ENCODE results near the gene TMEM203. TPM values are rescaled to one million over a fixed set of nuclear protein-coding genes. Genes with fewer than 3 reads are reported as not detected.
A peak's percentile ranks its signal among the peaks of the same experiment; 100 is the strongest.

Gene TMEM203
- total and polyA plus RNA-seq, 2 of the 4 experiments (the other 2 are of a cell fraction): 18.8 to 40.6 TPM

DNA sequence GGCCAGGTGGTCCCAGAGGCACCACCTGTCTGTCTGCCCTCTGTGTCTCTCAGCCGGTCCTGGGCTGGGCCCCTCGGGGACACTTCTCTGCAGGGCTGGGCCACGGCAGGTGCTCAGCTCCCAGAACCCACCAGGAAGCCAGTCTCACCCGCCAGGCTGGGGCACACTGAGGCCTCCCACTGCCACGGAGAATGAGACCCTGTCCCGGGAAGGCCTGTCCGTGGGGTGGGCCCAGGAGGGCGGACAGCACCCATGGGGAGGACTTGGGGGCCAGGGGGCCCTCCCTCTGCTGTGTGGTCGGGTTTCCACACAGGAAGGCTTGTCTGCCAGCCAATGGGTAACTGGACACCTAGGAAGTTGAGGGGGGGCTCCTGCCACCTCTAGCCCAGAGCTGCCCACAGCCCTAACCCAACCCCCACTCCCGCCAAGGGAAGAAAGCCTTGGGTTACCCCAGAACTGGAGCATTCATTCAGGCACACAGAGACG, 31.5 kb upstream of the TMEM203 start:
- no peak overlapping the region for H2BK20ac ChIP-seq (ENCODE audit: low read depth, low read length)
- no TSS peak for BruUV-seq (replicated peaks)
- TF ChIP-seq RFX5 (IDR thresholded peaks at IDR 0.05; ENCODE audit: low read depth, low read length) (no peak), POLR2A (IDR thresholded peaks at IDR 0.05; ENCODE audit: low read depth, low read length) (no peak), MAFK (IDR thresholded peaks at IDR 0.05; ENCODE audit: low read depth, low read length) (no peak), NFE2L2 (IDR thresholded peaks at IDR 0.05; ENCODE audit: low read depth, low read length) (no peak), CHD1 (IDR thresholded peaks at IDR 0.05; ENCODE audit: low read depth, low read length) (no peak), MXI1 (IDR thresholded peaks at IDR 0.05; ENCODE audit: borderline replicate concordance, low read depth, low read length) (no peak), BHLHE40 (IDR thresholded peaks at IDR 0.05; ENCODE audit: low read depth, low read length) (no peak), SMC3 (IDR thresholded peaks at IDR 0.05; ENCODE audit: low read depth, low read length) (no peak), RCOR1 (IDR thresholded peaks at IDR 0.05; ENCODE audit: insufficient replicate concordance, low read length) (no peak), MAZ (IDR thresholded peaks at IDR 0.05; ENCODE audit: borderline replicate concordance, low read depth, low read length) (no peak), RAD21 (IDR thresholded peaks at IDR 0.05; ENCODE audit: low read length) (no peak), FOS (IDR thresholded peaks at IDR 0.05; ENCODE audit: low read depth, low read length) (no peak), ELK1 (IDR thresholded peaks at IDR 0.05; ENCODE audit: borderline replicate concordance, low read depth, low read length) (no peak), CEBPB (IDR thresholded peaks at IDR 0.05; ENCODE audit: low read depth, low read length) (no peak)
- TF ChIP-seq, protein P1, sequence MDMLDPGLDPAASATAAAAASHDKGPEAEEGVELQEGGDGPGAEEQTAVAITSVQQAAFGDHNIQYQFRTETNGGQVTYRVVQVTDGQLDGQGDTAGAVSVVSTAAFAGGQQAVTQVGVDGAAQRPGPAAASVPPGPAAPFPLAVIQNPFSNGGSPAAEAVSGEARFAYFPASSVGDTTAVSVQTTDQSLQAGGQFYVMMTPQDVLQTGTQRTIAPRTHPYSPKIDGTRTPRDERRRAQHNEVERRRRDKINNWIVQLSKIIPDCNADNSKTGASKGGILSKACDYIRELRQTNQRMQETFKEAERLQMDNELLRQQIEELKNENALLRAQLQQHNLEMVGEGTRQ (IDR thresholded peaks at IDR 0.05; ENCODE audit: low read depth, low read length): no peak
- TF ChIP-seq, protein P2, sequence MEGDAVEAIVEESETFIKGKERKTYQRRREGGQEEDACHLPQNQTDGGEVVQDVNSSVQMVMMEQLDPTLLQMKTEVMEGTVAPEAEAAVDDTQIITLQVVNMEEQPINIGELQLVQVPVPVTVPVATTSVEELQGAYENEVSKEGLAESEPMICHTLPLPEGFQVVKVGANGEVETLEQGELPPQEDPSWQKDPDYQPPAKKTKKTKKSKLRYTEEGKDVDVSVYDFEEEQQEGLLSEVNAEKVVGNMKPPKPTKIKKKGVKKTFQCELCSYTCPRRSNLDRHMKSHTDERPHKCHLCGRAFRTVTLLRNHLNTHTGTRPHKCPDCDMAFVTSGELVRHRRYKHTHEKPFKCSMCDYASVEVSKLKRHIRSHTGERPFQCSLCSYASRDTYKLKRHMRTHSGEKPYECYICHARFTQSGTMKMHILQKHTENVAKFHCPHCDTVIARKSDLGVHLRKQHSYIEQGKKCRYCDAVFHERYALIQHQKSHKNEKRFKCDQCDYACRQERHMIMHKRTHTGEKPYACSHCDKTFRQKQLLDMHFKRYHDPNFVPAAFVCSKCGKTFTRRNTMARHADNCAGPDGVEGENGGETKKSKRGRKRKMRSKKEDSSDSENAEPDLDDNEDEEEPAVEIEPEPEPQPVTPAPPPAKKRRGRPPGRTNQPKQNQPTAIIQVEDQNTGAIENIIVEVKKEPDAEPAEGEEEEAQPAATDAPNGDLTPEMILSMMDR (conservative IDR thresholded peaks at IDR 0.05; ENCODE audit: low read depth, low read length): no peak
- H4K8ac ChIP-seq (ENCODE audit: low read depth in 2 of 2, low read length in 2 of 2): no peak overlapping the region
- H3K56ac ChIP-seq (ENCODE audit: extremely low read depth, insufficient read depth, low read length): no peak overlapping the region
- no peak overlapping the region for H4K5ac ChIP-seq (ENCODE audit: low read depth, low read length)
- H3K9ac ChIP-seq (ENCODE audit: low read depth, low read length): no peak overlapping the region
- H2AK5ac ChIP-seq (ENCODE audit: low read depth, low read length): peak overlapping the region; percentile 73; the same call in 1 of the 2 replicates
- in situ Hi-C loops (cut with MboI; ENCODE audit: low sequenced_read_pairs) (no loop called here), intact Hi-C loops (cut with micrococcal nuclease) (no loop called here), dilution Hi-C loops (cut with HindIII; ENCODE audit: low sequenced_read_pairs, unreplicated experiment) (no loop called here)
- no peaks in the 10 kb centered on the region for H3K27me3 ChIP-seq (ENCODE audit: control insufficient read depth, insufficient read depth, low read length)
- no peaks in the 10 kb centered on the region for H3K9me1 ChIP-seq (ENCODE audit: insufficient read depth, low read length)
- POLR2A ChIA-PET (ENCODE audit: unreplicated experiment): interaction anchor here (0.6 kb wide), 1 partner anchor 24 kb away, joined by 3 read pairs; no protein-coding TSS in a partner anchor
- no peak overlapping the region for H3K14ac ChIP-seq (replicated peaks; ENCODE audit: low read depth, low read length)
- H3K4ac ChIP-seq (ENCODE audit: low read depth, low read length): no peak overlapping the region
- H3K36me3 ChIP-seq (ENCODE audit: control insufficient read depth, insufficient read depth, low read length): peaks cover 1% of the 10 kb centered on the region
- no peak overlapping the region for H4K91ac ChIP-seq (ENCODE audit: insufficient read depth, low read depth, low read length)
- H3K23ac ChIP-seq (ENCODE audit: low read depth, low read length): no peak overlapping the region
- ATAC-seq (ENCODE audit: low read depth) (no peak), DNase-seq (no peak)
- peak overlapping the region; percentile 63 for H2AFZ ChIP-seq (replicated peaks; ENCODE audit: low read length, poor library complexity)
- H3K27ac ChIP-seq (ENCODE audit: insufficient read depth, low read length): no peak overlapping the region
- no peak overlapping the region for H3K4me3 ChIP-seq (ENCODE audit: insufficient read depth, low read depth, low read length)
- H2BK5ac ChIP-seq (ENCODE audit: low read depth, low read length, poor library complexity, severe bottlenecking): no peak overlapping the region
- no peak overlapping the region for H3K18ac ChIP-seq (ENCODE audit: low read depth, low read length)
- H3K4me2 ChIP-seq (ENCODE audit: low read depth, low read length): no peak overlapping the region
- H2BK15ac ChIP-seq (ENCODE audit: low read depth, low read length): no peak overlapping the region
- no peaks in the 10 kb centered on the region for H3K9me3 ChIP-seq (ENCODE audit: control insufficient read depth, insufficient read depth, low read length)
- peaks cover 5% of the 10 kb centered on the region; the same call in 1 of the 2 replicates for H3K4me1 ChIP-seq (ENCODE audit: control insufficient read depth, insufficient read depth, low read length)
- H3K79me1 ChIP-seq (ENCODE audit: low read depth in 1 of 2, low read length in 2 of 2): peaks cover 8 to 30% of the 10 kb centered on the region in 2 experiments; a peak in 3 of 4 replicates
- peaks cover 11% of the 10 kb centered on the region for H4K20me1 ChIP-seq (ENCODE audit: insufficient read depth, low read length)
- 56% methylated on average over 7 of the region's 11 CpGs; no CpG with 5 or more reads in 1 of the 2 experiments for WGBS, 2 experiments (ENCODE audit: extremely low coverage in 2 of 2, insufficient read length in 1 of 2)
- no peak overlapping the region for H2BK120ac ChIP-seq (ENCODE audit: low read depth, low read length)
- H2AK9ac ChIP-seq (replicated peaks; ENCODE audit: low read depth, low read length, poor library complexity): peak overlapping the region; percentile 89
- CTCF ChIA-PET: interaction anchor here (0.6 to 1.0 kb wide), 7 partner anchors 10 to 154 kb away, joined by 3 to 6 read pairs (median 3); partner anchors contain the start of genes DPP7 and RNF224

All from IMR-90 (cell line).